GM12873 (cell line): ENCODE results near the gene NAAA.

Experiments used
- CTCF ChIP-seq: IDR thresholded peaks from 2 replicates; pipeline ENCODE4 v1.5.1; 2012; ENCODE audit warnings: low read depth, mild to moderate bottlenecking, moderate library complexity, low read length, control low read depth; ENCODE audit not compliant: insufficient read depth; ENCODE audit errors: missing control alignments

Gene NAAA

GRCh38 chr4:75869100-75869499 lies 71.7 kb downstream of the NAAA start:
- no peak for TF ChIP-seq CTCF

- no peak for TF ChIP-seq CTCF
These were observed 73.7 kb downstream of the NAAA start for GRCh38 chr4:75867130-75867529.
